Endothelial cell of umbilical vein (primary cell): ENCODE measurements around the gene GNAT1.

Source experiments
- CTCF ChIP-seq, 2 donors: IDR thresholded peaks; 1 replicate in 1 of 2; 2 replicates in 1 of 2; pipeline ENCODE4 v1.5.1; 2011; ENCODE audit warnings: low read length in 2 of 2, mild to moderate bottlenecking in 2 of 2, moderate library complexity in 2 of 2, control low read depth in 1 of 2, inconsistent platforms in 1 of 2, low read depth in 1 of 2; ENCODE audit not compliant: insufficient read depth in 1 of 2; ENCODE audit errors: extremely low read depth in 1 of 2
- EZH2 ChIP-seq: IDR thresholded peaks from 2 replicates; pipeline ENCODE4 v1.6.1; 2012; ENCODE audit warnings: borderline replicate concordance, low read depth, mild to moderate bottlenecking, moderate library complexity, low read length, inconsistent platforms; ENCODE audit not compliant: severe bottlenecking
- FOS ChIP-seq: IDR thresholded peaks from 2 replicates; pipeline ENCODE4 v1.6.1; 2011; ENCODE audit warnings: mild to moderate bottlenecking, low read length, moderate library complexity, borderline replicate concordance; ENCODE audit not compliant: insufficient read depth
- JUN ChIP-seq: IDR thresholded peaks from 2 replicates; pipeline ENCODE4 v1.6.1; 2011; ENCODE audit warnings: borderline replicate concordance, low read depth; ENCODE audit not compliant: insufficient read length, insufficient read depth
- MAX ChIP-seq: IDR thresholded peaks from 2 replicates; pipeline ENCODE4 v1.6.1; 2011; ENCODE audit not compliant: insufficient read depth, insufficient read length
- MYC ChIP-seq: IDR thresholded peaks from one replicate; pipeline ENCODE4 v1.6.1; 2011; ENCODE audit warnings: mild to moderate bottlenecking, low read depth, low read length
- POLR2A ChIP-seq: IDR thresholded peaks from 2 replicates; pipeline ENCODE4 v1.6.1; 2012; ENCODE audit warnings: low read depth, mild to moderate bottlenecking, control low read depth, low read length
- POLR2AphosphoS5 ChIP-seq: IDR thresholded peaks from 2 replicates; pipeline ENCODE4 v1.6.1; 2012; ENCODE audit warnings: low read depth, mild to moderate bottlenecking, control low read depth, low read length, moderate library complexity; ENCODE audit not compliant: insufficient read depth

- TF ChIP-seq CTCF (IDR thresholded peaks at IDR 0.05; ENCODE audit: extremely low read depth in 1 of 2, insufficient read depth in 1 of 2, low read depth in 1 of 2, low read length in 2 of 2) (no peak), POLR2AphosphoS5 (no peak), POLR2A (no peak), EZH2 (no peak), JUN (no peak), FOS (no peak), MAX (no peak), MYC (no peak)
These were observed 19.3 kb downstream of the GNAT1 start for GRCh38 chr3:50210510-50211367.
